Dermis blood vessel endothelial cell (primary cell): ENCODE results near the gene BAZ2B. TPM values are rescaled to one million over a fixed set of nuclear protein-coding genes. Genes with fewer than 3 reads are reported as not detected.

Experiments
- DNase-seq: peaks from one replicate; pipeline ENCODE4 v3.0.0; 2010
- total RNA-seq: library from RNA; depleted of rRNA; stranded (reverse); fragments of >200 nt; gene quantifications from 2 replicates; pipeline ENCODE4 v1.2.3, GENCODE V29; 2014

BAZ2B gene
- total RNA-seq, 1 donor from 2014 or later: 132 TPM

GRCh38 chr2:159614534-159615366, 1.6 kb downstream of the BAZ2B start:
- DNase-seq: peak; percentile 77

DNA sequence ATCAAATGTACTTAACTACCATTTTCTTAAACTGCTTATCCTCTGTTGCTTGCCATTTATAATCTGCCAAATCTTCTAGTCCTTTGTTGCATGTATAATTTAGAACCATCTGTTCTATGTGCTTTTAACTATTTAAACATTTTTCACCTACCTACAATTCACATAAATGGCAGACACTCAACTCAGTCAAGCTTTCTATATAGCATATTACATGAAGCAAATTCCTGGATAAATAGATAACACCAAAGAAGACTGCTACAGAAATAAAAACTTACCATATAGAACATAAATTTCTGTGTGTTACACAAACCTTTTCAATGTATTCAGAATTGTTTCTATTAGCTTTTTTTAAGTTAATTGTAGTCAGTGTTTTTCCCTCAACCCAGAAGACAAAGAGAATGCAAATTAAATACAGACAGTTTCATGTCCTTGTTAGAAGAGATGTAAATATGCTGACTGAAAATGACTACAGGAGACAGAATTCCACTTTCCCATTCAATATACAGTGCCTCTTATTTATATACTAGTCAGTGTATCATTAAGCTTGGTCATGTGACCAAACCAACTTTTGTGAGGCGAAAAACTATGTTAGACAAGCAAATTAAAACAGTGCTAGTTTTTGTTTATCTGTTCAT, 2.6 kb downstream of the BAZ2B start:
- peak; percentile 64 for DNase-seq

DNA sequence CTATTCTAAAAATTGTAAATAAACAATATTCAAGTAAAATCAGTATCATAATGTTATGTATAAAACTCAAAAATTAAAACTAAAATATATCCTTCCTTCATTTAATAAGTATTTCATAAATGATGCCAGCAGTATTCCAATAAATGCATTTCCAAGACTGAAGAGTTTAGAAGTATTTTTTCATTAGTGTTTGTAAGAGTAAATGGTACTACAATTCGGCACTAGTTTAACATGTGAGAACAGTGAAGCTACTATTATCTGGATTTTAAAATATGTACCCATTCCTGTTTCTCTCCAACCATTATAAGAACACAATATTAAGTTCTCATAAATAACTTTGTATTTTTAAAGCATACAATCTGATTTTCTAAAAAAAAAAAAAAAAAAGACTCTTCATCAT, 3.3 kb downstream of the BAZ2B start:
- DNase-seq: no peak

- peak; percentile 37 for DNase-seq
Measured at GRCh38 chr2:159612255-159612901, 4.0 kb downstream of the BAZ2B start.

DNA sequence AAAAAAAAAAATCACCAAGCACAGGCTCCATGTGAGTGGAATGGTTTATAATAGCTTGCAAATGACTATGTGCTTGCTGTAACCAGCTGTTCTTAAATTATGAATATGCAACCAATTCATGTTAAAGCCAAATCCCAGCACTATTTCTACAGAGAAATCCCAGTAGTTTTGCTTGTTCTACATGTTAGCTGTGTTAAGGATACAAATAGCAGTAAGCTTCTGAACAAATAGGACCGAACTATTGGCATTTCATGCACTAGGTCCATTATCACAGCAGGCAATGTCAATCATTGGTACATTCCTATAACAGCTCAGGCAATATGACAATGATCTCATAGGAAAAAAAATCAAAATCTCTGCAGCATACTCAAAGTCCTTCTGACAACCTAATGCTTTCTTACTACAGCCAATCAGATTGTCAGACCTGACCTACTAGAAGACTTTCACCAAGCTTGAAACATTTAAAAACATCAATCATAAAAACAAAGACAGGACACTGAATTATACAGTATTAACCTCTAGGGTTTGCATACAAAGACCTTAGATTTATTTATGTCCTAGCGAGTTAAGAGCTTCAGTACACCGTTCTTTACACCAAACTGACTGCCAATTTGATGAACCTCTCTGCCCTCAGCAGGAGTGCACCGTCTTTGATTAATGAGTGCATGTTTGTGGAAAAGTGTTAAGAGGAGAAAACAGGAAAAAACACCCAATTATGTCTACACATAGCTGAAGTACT, 6.4 kb downstream of the BAZ2B start:
- DNase-seq: no peak

DNA sequence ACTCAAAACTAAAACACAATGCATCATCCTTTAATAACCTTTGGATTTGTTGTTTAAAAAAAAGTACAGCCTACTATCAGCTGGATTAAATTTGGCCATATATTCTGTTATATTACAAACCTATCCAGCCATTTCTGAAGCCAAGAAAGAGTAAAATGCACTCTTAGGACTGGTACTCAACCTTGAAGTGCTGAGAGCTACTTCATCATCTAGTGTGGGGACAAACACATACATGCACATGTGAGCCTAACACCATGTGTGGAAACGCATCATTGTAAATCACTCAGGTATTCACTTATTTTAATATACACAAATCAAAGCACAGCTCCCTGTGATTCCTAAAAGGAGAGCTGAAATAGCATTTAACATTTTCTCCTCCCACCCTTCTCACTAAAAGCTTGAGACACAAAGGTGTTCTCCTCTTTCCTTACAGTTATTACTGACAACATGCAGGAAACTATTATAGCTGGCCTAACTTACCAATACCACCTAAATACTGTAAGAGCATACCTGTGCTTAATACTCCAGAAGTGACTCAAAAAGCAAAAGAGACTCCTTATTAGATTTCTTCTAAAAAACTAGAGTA, 7.5 kb downstream of the BAZ2B start:
- DNase-seq: no peak

DNA sequence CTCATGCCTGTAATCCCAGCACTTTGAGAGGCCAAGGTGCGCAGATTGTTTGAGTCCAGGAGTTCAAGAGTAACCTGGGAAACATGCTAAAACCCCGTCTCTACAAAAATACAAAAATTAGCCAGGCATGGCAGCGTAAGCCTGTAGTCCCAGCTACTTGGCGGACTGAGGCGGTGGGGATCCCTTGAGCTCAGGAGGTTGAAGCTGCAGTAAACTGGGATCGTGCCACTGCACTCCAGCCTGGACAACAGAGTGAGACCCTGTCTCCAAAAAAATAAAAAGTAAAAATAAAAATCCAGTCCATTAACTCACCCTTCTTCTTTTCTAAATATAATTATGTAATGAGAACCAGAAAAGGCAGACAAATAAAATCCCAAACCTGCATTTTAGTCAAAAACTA, 8.2 kb downstream of the BAZ2B start:
- DNase-seq: no peak

DNA sequence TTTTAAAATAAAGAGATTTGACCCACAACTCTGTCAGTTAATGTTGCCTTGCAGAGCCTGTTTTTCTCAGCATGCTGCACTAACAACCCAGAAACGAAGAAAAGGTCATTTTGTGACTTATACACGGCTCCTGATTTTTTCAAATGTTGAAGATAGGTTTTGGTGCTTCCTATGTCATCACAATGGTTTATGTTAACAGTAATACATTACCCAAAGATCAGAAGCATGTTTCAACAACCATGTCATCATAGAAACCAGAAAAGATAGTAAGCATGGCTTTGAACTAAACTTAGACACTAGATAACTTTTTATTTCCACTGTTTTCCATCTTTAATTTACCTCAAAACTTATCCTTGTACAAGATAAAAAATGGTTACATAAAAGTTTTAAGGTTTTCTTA, 10.1 kb downstream of the BAZ2B start:
- DNase-seq: peak; percentile 8

DNA sequence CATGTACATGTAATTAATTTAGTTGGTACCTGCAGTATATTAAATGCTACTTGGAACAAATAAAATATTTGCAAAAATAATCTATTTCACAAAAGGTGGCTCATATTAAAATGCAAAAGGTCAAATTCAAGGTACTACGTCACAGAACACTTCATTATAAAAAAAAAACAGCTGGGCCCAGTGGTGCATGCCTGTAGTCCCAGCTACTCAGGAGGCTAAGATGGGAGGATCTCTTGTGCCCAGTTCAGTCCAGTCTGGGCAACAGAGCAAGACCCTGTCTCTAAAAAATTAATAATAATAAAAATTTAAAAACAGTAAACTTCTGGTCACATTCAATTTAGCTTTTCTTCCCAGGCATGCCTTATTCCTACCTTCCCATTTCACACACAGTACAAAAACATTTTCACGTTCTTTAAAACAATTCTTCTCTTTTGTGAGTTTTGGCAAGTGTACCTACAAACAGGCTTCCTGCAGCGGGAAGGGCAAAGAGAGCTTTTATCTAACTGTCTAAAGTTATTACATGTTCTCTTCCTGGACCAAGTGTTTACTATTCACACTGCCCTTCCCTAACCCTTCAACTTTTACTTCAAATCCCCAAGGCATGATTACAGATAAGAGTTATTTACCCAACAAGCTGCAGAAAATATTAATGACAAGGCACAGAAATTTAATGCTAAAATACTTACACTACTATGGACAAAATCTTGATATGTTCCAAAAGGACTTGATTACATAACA, 10.7 kb downstream of the BAZ2B start:
- DNase-seq: peak; percentile 62

- DNase-seq: no peak
Measured at GRCh38 chr2:159604159-159604558, 12.2 kb downstream of the BAZ2B start.

- peak; percentile 43 for DNase-seq
Measured at GRCh38 chr2:159600752-159601151, 15.6 kb downstream of the BAZ2B start.

GRCh38 chr2:159595410-159596046, 20.8 kb downstream of the BAZ2B start:
- DNase-seq: no peak

DNA sequence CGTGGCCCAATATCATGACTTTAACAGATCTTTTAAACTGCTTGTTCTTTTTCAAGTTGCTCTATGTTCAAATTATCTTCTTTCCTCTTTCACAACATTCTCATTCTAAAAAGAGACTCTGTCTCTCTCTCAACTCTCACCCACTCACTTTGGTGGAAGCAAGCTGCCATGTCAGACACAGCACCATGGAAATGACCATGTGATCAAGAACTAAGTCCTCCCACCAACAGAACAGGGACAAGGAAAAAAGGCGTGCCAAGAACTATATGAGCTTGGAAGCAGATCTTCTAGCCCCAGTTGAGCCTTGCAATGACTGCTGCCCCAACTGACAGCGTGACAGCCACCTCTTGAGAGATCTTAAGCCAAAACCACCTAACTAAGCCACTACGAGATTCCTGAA, 23.9 kb downstream of the BAZ2B start:
- no peak for DNase-seq

GRCh38 chr2:159591221-159591620, 25.1 kb downstream of the BAZ2B start:
- DNase-seq: no peak

- no peak for DNase-seq
Measured at GRCh38 chr2:159589286-159589685, 27.1 kb downstream of the BAZ2B start.

DNA sequence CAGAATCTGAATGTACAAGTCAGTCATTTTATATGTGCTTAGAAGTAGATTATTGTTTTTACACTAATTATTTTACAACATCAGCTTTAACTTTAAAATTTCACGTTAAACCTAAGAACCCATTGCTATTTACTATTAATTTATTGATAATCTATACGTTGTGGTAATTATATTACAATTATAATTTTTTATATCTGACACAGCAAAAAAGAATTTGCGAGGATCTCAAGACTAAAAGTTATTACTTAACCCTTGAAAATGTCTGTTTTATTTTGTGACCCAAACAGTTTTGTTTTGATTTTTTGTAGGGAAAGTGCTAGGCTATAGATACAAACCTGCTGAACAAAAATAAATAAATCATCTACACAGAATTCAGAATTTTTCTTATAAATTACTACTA, 30.3 kb downstream of the BAZ2B start:
- DNase-seq: no peak

GRCh38 chr2:159585622-159586021, 30.7 kb downstream of the BAZ2B start:
- DNase-seq: no peak

GRCh38 chr2:159584796-159585195, 31.6 kb downstream of the BAZ2B start:
- no peak for DNase-seq

GRCh38 chr2:159573846-159574606, 42.3 kb downstream of the BAZ2B start:
- DNase-seq: no peak

- DNase-seq: no peak
Measured at GRCh38 chr2:159573294-159573693, 43.1 kb downstream of the BAZ2B start.

- DNase-seq: no peak
Measured at GRCh38 chr2:159572459-159572858, 43.9 kb downstream of the BAZ2B start.
